RWPE1 (cell line): ENCODE results near the gene OR6B1.

Source experiments
- CTCF ChIA-PET: fragments of 350-600 bp; sonication (Branson Sonifier 250); formaldehyde crosslinking; extraction: SDS; loops from one replicate; lab custom pipeline; 2021; lab: Yijun Ruan, JAX
- POLR2A ChIA-PET: fragments of 400-600 bp; formaldehyde crosslinking; extraction: SDS; loops from one replicate; lab custom pipeline; 2020; ENCODE audit warnings: antibody characterized with exemption; ENCODE audit not compliant: low non-redundant PET; lab: Yijun Ruan, JAX
- DNase-seq: peaks from one replicate; pipeline ENCODE4 v3.0.0; 2012; ENCODE audit warnings: low spot score
- H3K27ac ChIP-seq: fragments of 450-650 bp; 2 replicates; pipeline ENCODE4 v1.5.1; 2017
- TF ChIP-seq, protein P1 (sequence below): fragments of 450-650 bp; conservative IDR thresholded peaks from 2 replicates; pipeline ENCODE4 v1.5.1; 2017; ENCODE audit warnings: low read depth, mild to moderate bottlenecking

The OR6B1 gene

DNA sequence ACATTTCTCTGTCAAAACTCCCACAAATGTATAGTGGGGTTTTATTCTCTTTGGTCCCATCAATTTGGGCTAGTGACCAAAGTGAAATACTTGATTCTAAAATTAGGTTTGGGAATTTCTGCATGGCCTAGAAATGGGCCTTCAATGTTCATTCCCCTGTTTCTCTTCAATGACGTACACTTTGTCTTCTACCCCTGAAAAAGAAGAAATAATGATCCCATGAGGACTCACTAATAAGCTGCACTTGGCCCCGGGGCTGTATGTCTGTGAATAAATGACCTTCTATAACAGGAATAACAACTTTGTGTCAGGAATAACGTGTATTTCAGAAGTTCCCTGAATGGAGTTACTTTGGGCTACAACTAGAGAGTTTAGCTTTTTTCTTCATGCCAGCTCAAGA is 20.2 kb downstream of the OR6B1 start:
- H3K27ac ChIP-seq: no peak overlapping the region
- POLR2A ChIA-PET: no interaction called here
- no peak for DNase-seq
- TF ChIP-seq, protein P1, sequence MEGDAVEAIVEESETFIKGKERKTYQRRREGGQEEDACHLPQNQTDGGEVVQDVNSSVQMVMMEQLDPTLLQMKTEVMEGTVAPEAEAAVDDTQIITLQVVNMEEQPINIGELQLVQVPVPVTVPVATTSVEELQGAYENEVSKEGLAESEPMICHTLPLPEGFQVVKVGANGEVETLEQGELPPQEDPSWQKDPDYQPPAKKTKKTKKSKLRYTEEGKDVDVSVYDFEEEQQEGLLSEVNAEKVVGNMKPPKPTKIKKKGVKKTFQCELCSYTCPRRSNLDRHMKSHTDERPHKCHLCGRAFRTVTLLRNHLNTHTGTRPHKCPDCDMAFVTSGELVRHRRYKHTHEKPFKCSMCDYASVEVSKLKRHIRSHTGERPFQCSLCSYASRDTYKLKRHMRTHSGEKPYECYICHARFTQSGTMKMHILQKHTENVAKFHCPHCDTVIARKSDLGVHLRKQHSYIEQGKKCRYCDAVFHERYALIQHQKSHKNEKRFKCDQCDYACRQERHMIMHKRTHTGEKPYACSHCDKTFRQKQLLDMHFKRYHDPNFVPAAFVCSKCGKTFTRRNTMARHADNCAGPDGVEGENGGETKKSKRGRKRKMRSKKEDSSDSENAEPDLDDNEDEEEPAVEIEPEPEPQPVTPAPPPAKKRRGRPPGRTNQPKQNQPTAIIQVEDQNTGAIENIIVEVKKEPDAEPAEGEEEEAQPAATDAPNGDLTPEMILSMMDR: no peak
- CTCF ChIA-PET: no interaction called here

DNA sequence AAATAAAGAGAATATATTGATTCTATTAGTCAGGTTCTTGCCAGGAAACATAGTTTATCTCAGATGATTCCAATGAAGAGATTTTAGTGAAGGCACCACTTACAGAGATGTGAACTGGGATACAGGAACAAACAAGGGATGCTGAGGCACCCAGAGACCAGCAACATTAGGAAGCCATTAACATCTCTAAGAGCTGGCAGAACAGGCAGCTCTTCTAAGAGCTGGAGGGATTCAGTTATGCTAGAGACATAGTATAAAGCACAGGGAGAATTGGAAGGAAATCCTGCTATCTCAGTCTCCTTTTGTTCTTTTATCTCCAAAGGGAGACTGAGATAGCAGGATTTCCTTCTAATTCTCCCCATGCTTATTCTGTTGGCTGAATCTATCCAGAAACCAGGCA is 22.0 kb downstream of the OR6B1 start:
- ChIA-PET POLR2A (no interaction called here), CTCF (no interaction called here)
- H3K27ac ChIP-seq: no peak overlapping the region
- TF ChIP-seq, protein P1: no peak
- no peak for DNase-seq

DNA sequence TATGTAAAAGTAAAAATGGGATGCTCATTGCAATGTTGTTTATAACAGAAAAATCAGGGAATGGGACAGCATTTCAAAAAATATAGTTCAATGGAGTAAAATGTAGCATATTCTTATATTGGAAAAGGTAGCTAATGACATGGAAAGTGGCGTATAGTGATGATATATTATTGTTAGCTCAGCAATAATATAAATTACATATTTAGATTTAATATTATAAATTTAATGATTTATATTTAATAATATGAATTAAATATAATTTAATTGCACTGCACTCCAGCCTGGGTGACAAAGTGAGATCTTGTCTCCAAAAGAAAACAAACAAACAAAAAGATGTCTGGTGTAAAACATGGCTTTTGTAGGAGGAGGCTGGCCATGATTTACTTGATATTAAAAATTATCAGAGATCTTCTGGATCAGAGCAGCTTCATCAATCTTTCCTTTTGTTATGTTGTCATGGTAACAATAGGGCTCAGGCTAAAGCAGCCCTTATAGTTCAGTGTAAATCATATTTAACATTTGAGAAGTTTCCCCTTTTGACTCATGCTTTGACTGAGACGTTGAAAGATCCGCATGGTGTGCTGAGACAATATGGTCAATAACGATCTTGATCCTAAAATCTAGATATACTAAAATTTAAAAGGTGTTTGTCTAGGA is 23.2 kb downstream of the OR6B1 start:
- ChIA-PET CTCF (no interaction called here), POLR2A (no interaction called here)
- TF ChIP-seq, protein P1: no peak
- no peak overlapping the region for H3K27ac ChIP-seq
- DNase-seq: no peak

DNA sequence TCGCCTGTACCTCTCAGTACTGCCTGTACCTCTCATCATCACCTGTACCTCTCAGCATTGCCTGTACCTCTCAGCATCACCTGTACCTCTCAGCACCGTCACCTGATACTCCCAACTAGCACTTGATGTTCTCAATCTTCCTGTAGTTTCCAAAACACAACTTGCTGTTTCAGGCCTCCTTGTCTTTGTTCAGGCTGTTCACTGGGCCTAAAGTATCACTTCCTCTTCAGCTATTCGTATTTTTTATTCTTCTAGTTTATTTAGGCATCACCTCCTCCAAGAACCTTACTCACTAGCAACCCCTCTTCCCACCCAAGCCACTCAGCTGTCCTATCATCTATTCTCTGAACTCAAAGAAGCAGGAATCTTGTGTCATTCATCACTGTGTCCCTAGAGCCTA is 24.1 kb downstream of the OR6B1 start:
- CTCF ChIA-PET: no interaction called here
- TF ChIP-seq, protein P1: no peak
- no peak for DNase-seq

DNA sequence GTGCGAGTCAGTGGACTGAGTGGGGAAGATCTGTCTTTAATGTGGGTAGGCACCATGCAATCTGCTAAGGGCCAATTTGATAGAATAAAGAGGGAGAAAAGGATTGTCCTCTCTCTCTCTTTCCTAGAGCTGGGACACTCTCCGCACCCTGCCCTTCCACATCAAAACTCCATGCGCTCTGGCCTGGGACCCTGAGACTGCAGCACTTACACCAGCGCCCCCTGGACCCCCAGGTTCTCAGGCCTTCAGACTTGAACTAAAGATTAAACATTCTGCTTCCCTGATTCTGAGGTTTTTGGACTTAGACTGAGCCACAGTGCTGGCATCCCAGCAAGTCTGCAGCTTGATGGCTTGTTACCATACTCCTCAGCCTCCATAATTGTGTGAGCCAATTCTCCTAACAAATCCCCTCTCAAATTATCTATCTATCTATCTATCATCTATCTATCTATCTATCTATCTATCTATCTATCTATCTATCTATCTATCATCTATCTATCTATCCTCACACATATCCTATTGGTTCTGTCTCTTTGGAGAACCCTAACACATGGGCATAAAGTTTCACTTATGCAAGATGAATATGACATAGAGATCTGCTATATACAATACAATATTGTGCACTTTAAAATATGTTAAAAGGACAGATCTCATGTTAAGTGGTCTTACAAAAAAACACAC is 26.2 kb downstream of the OR6B1 start:
- CTCF ChIA-PET: interaction anchor here (0.5 kb wide), 1 partner anchor 37 kb away, joined by 3 read pairs; no protein-coding TSS in a partner anchor

More for the DNA sequence above, 24.1 kb downstream of the OR6B1 start:
- POLR2A ChIA-PET: no interaction called here
- no peak overlapping the region for H3K27ac ChIP-seq

DNA sequence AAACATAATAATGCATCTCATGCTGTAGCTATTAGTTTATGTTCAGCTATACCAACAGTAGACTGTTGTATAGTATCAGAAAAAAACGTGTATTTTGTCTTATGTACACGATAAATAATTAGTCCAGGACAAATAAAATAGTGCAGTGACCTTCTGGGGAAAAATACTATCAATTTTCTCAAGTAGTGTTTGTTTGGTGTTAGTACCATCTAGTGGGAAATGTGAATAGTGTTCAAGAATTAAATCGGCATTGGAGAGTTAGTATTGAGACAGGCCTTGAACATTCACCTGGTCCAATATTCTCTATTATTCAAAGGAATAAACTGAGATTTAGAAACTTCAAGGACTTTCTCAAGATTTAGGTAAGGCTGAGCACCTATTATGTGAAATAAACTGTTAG is 26.9 kb downstream of the OR6B1 start:
- TF ChIP-seq, protein P1: peak; percentile 56
- H3K27ac ChIP-seq: no peak overlapping the region
- POLR2A ChIA-PET: no interaction called here
- DNase-seq: peak; percentile 7
- CTCF ChIA-PET: no interaction called here

More for the DNA sequence above, 26.2 kb downstream of the OR6B1 start:
- TF ChIP-seq, protein P1: no peak
- no peak for DNase-seq
- no peak overlapping the region for H3K27ac ChIP-seq
- POLR2A ChIA-PET: no interaction called here
